Ovary (tissue), 3 donors: ENCODE data around the gene MED27.

Source experiments
- POLR2A ChIP-seq: fragments of 450-650 bp; IDR thresholded peaks from one replicate; pipeline ENCODE4 v1.6.1; 2017; ENCODE audit warnings: antibody characterized with exemption, mild to moderate bottlenecking, moderate library complexity
- TF ChIP-seq, protein P1 (sequence below), 3 donors: fragments of 450-650 bp in 2 of 3; fragments of 200-600 bp in 1 of 3; IDR thresholded peaks; one replicate each; pipeline versions ENCODE4 v1.5.1 to v1.8.0; 2016 to 2022; ENCODE audit warnings: antibody characterized with exemption in 3 of 3, mild to moderate bottlenecking in 1 of 3
- donor health status: DM: no; HTN: no; CAD: no.

- TF ChIP-seq, protein P1, sequence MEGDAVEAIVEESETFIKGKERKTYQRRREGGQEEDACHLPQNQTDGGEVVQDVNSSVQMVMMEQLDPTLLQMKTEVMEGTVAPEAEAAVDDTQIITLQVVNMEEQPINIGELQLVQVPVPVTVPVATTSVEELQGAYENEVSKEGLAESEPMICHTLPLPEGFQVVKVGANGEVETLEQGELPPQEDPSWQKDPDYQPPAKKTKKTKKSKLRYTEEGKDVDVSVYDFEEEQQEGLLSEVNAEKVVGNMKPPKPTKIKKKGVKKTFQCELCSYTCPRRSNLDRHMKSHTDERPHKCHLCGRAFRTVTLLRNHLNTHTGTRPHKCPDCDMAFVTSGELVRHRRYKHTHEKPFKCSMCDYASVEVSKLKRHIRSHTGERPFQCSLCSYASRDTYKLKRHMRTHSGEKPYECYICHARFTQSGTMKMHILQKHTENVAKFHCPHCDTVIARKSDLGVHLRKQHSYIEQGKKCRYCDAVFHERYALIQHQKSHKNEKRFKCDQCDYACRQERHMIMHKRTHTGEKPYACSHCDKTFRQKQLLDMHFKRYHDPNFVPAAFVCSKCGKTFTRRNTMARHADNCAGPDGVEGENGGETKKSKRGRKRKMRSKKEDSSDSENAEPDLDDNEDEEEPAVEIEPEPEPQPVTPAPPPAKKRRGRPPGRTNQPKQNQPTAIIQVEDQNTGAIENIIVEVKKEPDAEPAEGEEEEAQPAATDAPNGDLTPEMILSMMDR (IDR thresholded peaks at IDR 0.05), result no peak
- TF ChIP-seq POLR2A, result no peak
Observed at GRCh38 chr9:132020272-132020671, 59.4 kb downstream of the MED27 start.
